Pancreas (tissue), 10 donors: ENCODE measurements around the gene VPS41. TPM values are rescaled to one million over a fixed set of nuclear protein-coding genes. Genes with fewer than 3 reads are reported as not detected.

Source experiments
- ATAC-seq, 4 donors: fragments of 200-7000 bp; cut with Tn5 transposase; one replicate each; pipeline versions ENCODE4 v1.8.0 to v1.9.1; 2020; ENCODE audit warnings: mild to moderate bottlenecking in 4 of 4, moderate library complexity in 4 of 4
- DNase-seq, 6 donors: peaks; one replicate each; pipeline ENCODE4 v3.0.0-alpha.2; 2020
- FAIRE-seq: peaks from 2 replicates; lab custom pipeline; 2012; peaks lifted over from hg19 to GRCh38; lab: Jason Lieb, UNC
- H3K27ac ChIP-seq, 4 donors: fragments of 200-600 bp; sonication (generic); 1 replicate in 3 of 4; 2 replicates in 1 of 4; pipeline versions ENCODE4 v1.5.0 to v1.8.0; 2020
- H3K27me3 ChIP-seq, 4 donors: fragments of 200-600 bp; one replicate each; pipeline ENCODE4 v1.8.0; 2021
- H3K36me3 ChIP-seq, 3 donors: fragments of 200-600 bp; sonication (generic) in 1 of 3; one replicate each; pipeline versions ENCODE4 v1.5.0 to v1.8.0; 2020 to 2021
- H3K4me1 ChIP-seq, 3 donors: fragments of 200-600 bp; one replicate each; pipeline ENCODE4 v1.8.0; 2021
- H3K4me3 ChIP-seq, 4 donors: fragments of 200-600 bp; sonication (generic) in 2 of 4; one replicate each; pipeline versions ENCODE4 v1.5.0 to v1.8.0; 2020 to 2021
- H3K9me3 ChIP-seq, 4 donors: fragments of 200-600 bp; one replicate each; pipeline ENCODE4 v1.8.0; 2021
- WGBS, 2 donors: extraction: QIAGEN DNeasy Blood & Tissue Kit; methylation state at CpG; one replicate each; pipeline ENCODE4 v1.1.7; 2013; 5-methylcytosine and 5-hydroxymethylcytosine counted together
- intact Hi-C, 3 donors: fragments of 100-400 bp; cut with DNase I; formaldehyde crosslinking; loops; one replicate each; pipeline versions ENCODE4 v1.11.1 to v1.14.2; 2022
- polyA plus RNA-seq, 2 donors: library from polyadenylated mRNA; stranded (reverse); fragments of 200-250 nt; gene quantifications; one replicate each; pipeline ENCODE4 v1.2.3, GENCODE V29; 2013
- total RNA-seq, 6 donors: library from RNA; stranded (reverse); fragmentation: NEBNext Ultra II Directional in 4 of 6; extraction: Animal tissue kit (Norgen Biotek cat#: 25700) in 4 of 6; gene quantifications; one replicate each; pipeline versions ENCODE4 v1.2.1 to v1.2.4, GENCODE V29; 2021 to 2023
- TF ChIP-seq, protein P1 (sequence below), 4 donors: fragments of 200-600 bp; sonication (generic) in 3 of 4; IDR thresholded peaks; one replicate each; pipeline versions ENCODE4 v1.5.0 to v1.8.0; 2021; ENCODE audit warnings: antibody characterized with exemption in 4 of 4
- donor health status: healthy with polysubstance abuse.
- donor health status: DM: no; HTN: no; CAD: no; lungs with moderate emphysema.
- donor health status: DM: no; HTN: no; CAD: no.
- donor health status: control.
- donor health status: control.
- donor health status: Bipolar disorder and iron deficiency.
- donor health status: DM: yes; HTN: yes; CAD: no.
- donor health status: DM: no; HTN: no; CAD: no.
- donor health status: DM: no; HTN: no; CAD: no.
- donor health status: DM: yes; HTN: yes; CAD: no.

Gene VPS41
- total and polyA plus RNA-seq, 8 donors: 10.0 to 79.2 (median 37.8) TPM

DNA sequence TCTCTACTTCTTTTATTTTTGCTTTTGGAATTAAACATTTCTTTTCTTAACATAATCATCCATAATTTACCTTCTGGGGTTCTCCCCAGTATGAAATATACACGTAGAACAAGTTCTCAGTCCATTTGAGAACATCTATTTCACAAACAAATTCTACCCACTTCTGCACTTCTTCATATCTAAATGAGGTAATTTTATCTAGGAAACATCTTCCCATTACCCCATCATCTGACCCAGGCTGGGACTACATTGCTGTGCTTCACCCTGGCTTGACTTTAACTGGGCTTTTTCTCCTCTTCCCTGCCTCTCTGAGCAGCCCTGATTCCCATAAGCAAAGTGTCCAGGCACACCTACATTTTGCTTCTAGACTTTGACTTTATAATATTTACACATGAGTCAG is 234.5 kb downstream of the VPS41 start:
- intact Hi-C loops: no loop called here
- Histone ChIP-seq H3K4me3 (no peak overlapping the region), H3K27me3 (no peaks in the 10 kb centered on the region), H3K9me3 (no peaks in the 10 kb centered on the region), H3K36me3 (no peaks in the 10 kb centered on the region), H3K27ac (no peak overlapping the region), H3K4me1 (no peaks in the 10 kb centered on the region)
- 36 to 41% methylated on average over 1 of the region's 1 CpG for WGBS, 2 donors
- DNase-seq: no peak
- no peak for ATAC-seq
- TF ChIP-seq, protein P1, sequence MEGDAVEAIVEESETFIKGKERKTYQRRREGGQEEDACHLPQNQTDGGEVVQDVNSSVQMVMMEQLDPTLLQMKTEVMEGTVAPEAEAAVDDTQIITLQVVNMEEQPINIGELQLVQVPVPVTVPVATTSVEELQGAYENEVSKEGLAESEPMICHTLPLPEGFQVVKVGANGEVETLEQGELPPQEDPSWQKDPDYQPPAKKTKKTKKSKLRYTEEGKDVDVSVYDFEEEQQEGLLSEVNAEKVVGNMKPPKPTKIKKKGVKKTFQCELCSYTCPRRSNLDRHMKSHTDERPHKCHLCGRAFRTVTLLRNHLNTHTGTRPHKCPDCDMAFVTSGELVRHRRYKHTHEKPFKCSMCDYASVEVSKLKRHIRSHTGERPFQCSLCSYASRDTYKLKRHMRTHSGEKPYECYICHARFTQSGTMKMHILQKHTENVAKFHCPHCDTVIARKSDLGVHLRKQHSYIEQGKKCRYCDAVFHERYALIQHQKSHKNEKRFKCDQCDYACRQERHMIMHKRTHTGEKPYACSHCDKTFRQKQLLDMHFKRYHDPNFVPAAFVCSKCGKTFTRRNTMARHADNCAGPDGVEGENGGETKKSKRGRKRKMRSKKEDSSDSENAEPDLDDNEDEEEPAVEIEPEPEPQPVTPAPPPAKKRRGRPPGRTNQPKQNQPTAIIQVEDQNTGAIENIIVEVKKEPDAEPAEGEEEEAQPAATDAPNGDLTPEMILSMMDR (IDR thresholded peaks at IDR 0.05): no peak
- FAIRE-seq: no peak

DNA sequence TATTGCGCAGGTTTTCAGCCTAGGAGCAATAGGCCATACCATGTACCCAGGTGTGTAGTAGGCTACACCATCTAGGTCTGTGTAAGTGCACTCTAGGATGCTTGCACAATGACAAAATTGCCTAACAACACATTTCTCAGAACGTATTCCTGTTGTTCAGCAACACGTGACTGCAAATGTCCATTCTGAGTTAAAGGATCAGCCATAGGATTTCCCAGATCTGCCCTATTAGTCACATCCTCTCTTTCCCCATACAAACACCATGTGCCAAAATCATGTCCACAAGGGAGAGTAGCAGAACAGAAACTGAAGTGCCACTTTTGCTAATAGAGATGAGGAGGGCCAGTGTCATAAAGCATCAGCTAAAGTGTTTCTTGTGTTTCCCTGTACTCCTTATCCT is 235.2 kb downstream of the VPS41 start:
- Histone ChIP-seq H3K27me3 (no peaks in the 10 kb centered on the region), H3K36me3 (no peaks in the 10 kb centered on the region), H3K9me3 (no peaks in the 10 kb centered on the region), H3K4me3 (no peak overlapping the region), H3K27ac (no peak overlapping the region), H3K4me1 (no peaks in the 10 kb centered on the region)
- TF ChIP-seq, protein P1 (IDR thresholded peaks at IDR 0.05): no peak
- FAIRE-seq: no peak
- no peak for DNase-seq
- ATAC-seq: peak in 3 of 4 donors; percentile 30 to 72 (median 42)
- WGBS, 2 donors: 51 to 63% methylated on average over 3 of the region's 3 CpGs
- intact Hi-C loops: no loop called here

Other genes with a start within 250 kb of the VPS41 start
- 1 to 10 TPM; 1.6 to 4.2 (median 2.4) TPM for gene POU6F2, start 68.7 kb upstream of the VPS41 start, total RNA-seq
- 1 to 10 TPM; 1.3 to 2.9 TPM for gene POU6F2, start 68.7 kb upstream of the VPS41 start, polyA plus RNA-seq